Kidney tubule cell (primary cell): Measurements from ENCODE around the gene CACNB2.

Experiments
- DNase-seq: peaks from one replicate; pipeline ENCODE4 v3.0.0-alpha.2; 2018; ENCODE audit warnings: low spot score

Gene CACNB2

DNA sequence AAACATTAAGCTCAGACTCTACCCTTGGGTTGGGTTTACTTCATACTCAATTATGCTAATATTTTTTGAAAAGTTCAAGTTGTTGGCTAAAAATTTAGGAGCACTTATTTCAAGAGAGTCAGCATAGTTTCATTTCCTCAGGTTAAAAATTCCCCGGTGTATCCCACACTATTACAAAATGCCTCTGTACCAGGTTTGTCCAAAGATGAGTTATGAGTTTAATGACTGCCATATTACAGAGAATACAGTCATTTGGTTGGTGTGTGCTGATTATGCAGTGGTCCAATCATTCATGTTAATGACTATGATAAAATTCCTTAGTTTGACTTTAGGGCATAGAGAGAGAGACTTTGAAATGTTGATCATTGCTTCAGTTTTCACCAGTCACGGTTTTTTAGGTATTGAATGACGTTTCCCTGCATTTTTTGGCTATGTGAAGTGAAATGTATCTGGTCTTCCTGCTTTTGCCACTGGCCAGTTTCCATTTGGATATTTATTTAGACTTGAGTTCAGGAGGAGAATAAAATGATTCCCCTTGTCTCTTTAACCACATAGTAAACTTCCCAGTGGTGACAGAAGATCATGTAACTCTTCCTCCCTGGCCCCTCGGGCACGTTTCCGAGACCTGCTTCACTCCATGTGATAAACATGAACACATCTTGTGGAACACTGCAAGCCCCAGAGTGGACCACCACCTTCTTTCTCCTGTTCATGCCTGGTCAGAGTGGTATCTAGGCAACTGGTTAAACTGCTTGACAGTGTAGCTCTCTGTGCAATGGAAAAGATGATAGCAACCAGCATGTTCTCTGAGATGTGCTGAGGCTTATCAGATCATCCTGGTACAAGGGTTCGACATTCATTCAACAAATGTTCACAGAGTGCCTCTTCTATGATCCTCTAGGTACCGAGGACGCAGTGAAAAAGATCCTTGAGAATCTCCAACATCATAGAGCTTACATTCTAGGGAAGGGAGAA lies 153.6 kb downstream of the CACNB2 start:
- DNase-seq, result no peak

DNA sequence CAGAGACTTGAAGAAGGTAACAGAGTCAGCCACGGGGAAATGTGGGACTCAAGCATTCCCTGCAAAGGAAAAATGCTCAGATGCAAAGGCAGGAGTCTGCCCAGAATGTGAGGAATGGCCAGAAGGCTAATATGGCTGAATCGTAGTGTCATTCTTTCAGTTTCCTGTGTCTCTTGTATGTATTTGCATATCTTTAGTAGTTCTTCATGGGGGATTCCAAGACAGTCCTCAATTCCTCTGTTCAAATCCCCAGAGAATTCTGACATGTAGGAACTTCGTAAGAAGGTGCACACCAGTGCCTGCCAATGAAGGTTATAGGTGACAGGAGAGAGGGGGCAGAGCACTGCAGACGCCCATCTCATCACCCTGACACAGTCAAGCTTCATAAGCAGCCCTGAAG lies 154.4 kb downstream of the CACNB2 start:
- no peak for DNase-seq

GRCh38 chr10:18297659-18298058 lies 157.4 kb downstream of the CACNB2 start:
- no peak for DNase-seq

GRCh38 chr10:18298256-18298655 lies 158.0 kb downstream of the CACNB2 start:
- no peak for DNase-seq

DNA sequence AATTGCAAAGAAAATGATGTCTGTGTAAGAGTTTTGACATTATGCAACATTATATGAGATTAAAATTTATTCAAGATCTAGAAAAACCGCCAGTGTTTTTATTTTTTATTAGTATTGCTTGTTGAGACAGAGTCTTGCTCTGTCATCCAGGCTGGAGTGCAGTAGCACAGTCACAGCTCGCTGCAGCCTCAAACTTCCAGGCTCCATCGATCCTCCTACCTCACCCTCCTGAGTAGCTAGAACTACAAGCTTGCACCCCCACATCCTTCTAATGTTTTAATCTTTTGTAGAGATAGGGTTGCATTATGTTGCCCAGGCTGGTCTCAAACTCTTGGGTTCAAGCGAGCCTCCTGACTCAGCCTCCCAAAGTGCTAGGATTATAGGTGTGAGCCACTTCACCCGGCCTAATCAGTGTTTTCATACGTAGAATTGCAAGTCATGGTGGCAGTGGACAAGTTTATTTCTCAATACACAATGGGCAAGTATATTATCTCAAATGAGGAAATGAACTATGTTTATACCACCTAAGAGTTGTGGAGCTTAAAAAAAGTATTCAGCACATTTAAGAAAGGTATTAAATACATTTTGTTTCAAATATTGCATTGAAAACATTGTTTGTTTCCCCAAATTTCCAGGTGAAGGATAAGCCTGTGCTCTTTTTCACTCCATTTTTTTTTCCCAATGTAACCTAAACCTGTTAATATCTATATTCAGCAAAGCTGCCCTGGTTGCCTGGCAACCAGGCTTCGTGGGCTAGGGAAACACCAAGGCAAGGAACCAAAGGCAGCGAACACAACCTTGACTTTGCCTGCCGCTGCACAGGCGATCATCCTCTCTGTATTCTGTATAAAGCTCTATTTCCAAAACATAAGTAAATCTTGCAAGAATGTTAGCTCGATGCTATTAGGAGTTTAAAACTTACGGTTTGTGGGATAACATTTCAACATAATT lies 163.9 kb downstream of the CACNB2 start:
- no peak for DNase-seq

GRCh38 chr10:18306031-18306430 lies 165.8 kb downstream of the CACNB2 start:
- DNase-seq, result no peak

- DNase-seq, result no peak
Measured at GRCh38 chr10:18308600-18308999, 168.4 kb downstream of the CACNB2 start.

DNA sequence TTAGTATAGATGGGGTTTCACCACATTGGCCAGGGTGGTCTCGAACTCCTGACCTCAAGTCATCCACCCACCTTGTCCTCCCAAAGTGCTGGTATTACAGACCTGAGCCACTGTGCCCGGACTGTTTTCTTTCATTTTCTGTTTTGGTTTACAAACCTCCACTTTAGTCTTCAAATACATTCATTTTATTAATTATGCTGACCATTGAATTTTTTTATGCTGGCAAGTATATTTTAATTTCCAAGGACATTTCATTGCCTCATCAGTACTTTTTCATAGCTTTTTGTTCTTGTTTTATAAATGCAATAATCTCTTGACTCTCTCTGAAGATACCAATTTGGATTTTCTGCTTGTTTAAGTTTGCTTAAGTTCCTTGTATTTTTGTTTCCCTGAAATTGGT lies 170.5 kb downstream of the CACNB2 start:
- no peak for DNase-seq

DNA sequence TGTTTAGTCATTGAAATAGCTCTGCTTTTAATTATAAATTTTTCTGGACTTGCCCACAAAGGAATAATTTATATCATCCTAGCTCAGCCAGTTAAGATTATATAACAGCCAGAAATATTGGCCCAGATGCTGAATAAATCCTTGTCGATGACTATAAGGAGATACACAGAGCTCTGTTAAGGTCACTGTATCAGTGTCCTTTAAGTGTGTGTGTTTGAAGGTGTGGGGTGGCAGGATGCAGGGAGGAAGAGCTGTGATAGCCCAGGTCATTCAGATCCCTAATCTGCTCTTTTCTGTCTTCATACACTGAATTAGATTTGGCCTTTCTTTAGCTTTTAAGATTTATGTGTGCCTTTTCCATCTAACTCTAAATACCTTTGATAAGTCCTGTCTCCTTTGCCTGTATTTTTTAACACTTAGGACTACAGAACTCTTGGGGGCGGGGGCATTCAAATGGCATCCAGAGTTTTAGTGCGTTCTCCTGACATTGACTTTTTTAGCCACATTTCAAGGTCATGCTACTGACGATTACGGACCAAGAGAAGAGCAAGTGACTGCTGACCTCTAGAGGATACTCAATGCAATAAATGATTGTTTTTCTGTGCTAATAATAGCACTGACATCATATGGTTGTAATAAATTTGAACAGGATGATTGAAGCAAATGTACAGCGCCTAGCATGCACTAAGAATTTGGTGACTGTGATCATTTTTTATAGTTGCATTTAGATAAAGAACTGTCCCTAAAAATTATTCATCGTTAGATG lies 172.3 kb downstream of the CACNB2 start:
- peak; percentile 50 for DNase-seq

GRCh38 chr10:18313140-18313530 lies 172.9 kb downstream of the CACNB2 start:
- no peak for DNase-seq

DNA sequence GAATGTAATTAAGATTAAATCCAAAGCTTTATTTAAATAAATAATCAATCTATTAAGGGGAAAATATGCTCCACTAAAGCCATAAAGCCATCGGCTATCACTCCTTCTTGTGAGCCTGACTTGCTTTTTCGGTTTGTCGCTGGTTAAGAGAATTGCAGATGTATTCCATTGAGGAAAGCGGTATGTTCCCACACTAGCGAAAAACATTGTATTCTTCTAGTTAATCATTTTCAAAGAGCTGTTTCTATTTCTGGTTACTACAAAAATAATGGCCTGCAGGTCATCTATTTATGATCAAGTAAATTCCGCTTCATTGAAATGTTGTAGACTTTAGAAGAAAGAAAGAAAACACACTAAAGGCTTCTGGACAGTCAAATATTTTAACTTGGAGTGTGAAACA lies 173.4 kb downstream of the CACNB2 start:
- peak; percentile 22 for DNase-seq

DNA sequence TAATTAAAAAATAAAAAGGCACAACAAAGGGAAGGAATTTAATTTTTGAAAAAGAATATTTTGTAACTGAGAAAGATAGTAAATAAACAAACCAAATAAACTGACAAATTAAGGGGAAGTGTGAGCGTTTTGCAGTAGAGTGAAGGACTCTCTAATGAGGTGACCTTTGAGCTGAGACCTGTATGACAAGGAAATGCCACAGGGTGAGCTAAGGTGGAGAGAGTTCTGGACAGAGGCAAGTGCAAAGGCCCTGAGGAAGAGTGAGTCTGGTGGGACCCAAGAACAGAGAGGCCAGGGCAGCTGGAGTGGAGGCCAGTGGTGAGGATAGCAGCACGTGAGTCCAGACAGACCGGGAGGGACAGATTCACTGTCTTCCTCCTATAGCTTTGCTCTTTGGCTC lies 179.4 kb downstream of the CACNB2 start:
- no peak for DNase-seq

DNA sequence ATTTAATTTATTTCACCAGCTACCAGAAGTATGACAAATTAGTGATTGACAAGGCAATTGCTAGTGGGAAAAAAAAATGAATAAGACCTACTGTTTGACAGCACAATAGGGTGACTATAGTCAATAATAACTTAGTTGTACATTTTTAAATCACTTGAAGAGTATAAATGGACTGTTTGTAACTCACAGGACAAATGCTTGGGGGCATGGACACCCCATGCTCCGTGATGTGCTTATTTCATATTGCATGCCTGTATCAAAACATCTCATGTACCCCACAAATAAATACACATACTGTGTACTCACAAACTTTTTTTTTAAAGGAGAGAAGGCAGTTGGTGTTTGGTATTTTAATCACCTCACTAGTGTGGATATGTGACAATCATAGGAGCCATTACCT lies 181.1 kb downstream of the CACNB2 start:
- DNase-seq, result no peak

- peak; percentile 60 for DNase-seq
Measured at GRCh38 chr10:18323916-18324315, 183.7 kb downstream of the CACNB2 start.

DNA sequence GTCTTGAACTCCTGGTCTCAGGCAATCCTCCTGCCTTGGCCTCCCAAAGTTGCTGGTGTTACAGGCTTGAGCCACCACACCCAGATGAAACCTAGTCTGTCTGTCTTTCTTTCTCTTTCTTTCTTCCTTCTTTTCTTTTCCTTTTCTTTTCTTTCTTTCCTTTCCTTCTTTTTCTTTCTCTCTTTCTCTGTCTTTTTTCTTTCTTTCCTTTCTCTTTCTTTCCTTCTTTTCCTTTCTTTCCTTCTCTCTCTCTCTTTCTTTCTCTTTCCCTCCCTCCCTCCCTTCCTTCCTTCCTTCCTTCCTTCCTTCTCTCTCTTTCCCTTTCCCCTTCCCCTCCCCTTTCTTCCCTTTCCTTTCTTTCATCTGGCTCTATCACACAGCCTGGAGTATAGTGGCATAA lies 185.2 kb downstream of the CACNB2 start:
- DNase-seq, result no peak

DNA sequence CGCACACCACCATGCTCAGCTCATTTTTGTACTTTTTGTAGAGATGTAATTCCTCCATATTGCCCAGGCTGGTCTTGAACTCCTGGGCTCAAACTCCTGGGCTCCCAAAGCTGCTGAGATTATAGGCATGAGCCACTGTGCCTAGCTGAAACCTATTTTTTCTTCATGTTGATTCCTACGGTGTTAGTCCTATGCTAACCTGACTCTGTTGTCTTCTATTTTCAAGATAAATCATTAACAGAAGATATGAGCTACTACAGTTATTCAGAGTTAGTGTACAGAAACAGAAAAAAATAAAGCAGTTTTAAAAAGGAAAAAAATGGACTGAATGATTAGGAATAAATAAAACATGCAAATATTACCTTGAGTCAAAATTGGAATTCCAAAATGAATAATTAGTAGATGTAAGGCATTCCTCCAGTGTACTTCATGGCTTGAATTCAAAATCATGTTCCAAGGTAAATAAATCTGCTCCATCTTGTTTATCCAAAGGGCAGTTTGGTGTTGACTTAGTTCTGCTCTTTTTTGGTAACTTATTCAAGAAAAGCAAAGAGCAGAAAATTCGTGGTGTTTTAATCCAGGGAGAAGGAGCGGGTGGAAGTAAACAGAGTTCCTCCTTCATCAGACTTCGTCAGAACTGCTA lies 185.8 kb downstream of the CACNB2 start:
- DNase-seq, result peak; percentile 57

GRCh38 chr10:18328941-18329340 lies 188.7 kb downstream of the CACNB2 start:
- no peak for DNase-seq

DNA sequence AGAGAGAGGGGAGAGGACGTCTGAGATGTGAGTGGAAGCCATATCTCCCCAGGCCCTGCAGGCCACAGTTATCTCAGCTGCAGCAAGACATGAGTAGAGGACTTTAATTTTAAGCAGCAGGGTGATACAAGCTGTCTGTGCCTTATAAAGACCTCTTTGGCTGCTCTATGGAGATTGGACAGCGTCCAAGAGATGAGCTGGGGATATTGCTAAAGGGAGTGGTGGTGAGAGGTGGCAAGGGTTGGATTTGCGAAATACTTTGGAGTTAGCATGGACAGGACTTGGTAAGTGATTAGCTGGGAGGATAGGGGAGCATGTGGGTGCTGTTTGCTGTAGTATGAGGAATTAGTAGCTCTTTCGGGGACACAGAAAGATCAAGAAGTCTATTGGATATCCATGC lies 191.8 kb downstream of the CACNB2 start:
- no peak for DNase-seq

DNA sequence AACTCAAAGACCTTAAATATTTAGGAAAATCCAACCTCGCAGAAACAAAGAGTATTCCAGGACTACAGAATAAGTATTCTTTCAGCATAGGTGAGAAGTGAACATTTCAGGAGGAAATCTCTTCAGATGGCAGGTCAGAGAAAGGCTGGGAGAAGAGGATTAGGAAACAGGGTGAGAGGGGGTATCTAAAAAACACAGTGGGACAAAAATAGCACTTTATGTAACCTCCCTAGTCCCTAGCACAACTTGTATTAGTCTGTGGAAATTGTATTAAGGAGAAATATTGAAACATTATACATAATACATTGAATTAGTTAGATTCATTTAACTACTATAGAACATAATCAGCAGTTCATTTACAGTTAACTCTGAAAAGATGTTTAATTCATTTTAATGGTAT lies 192.3 kb downstream of the CACNB2 start:
- no peak for DNase-seq

- DNase-seq, result no peak
Measured at GRCh38 chr10:18333621-18334020, 193.4 kb downstream of the CACNB2 start.

GRCh38 chr10:18334116-18334867 lies 194.1 kb downstream of the CACNB2 start:
- no peak for DNase-seq
